GM23338 (cell line): Measurements from ENCODE around the gene PPIA. TPM values are rescaled to one million over a fixed set of nuclear protein-coding genes. Genes with fewer than 3 reads are reported as not detected.

ENCODE experiments used
- ATAC-seq: fragments of 200-7000 bp; cut with Tn5 transposase; 3 replicates; pipeline ENCODE4 v1.9.1; 2020
- DNase-seq: peaks from one replicate; pipeline ENCODE4 v3.0.0-alpha.2; 2015; ENCODE audit warnings: low spot score
- H2AFZ ChIP-seq: fragments of 200-600 bp; sonication (generic); 2 replicates; pipeline ENCODE4 v1.8.0; 2016; ENCODE audit warnings: antibody characterized with exemption, mild to moderate bottlenecking, moderate library complexity
- H3F3A ChIP-seq: fragments of 200-600 bp; sonication (generic); replicated peaks from 2 replicates; pipeline ENCODE4 v1.8.0; 2017; ENCODE audit warnings: antibody characterized with exemption, mixed run types, low read depth
- H3K27ac ChIP-seq: fragments of 200-600 bp; sonication (generic); 2 replicates; pipeline ENCODE4 v1.6.1; 2016; ENCODE audit warnings: low read depth
- H3K27me3 ChIP-seq: fragments of 200-600 bp; sonication (generic); 2 replicates; pipeline ENCODE4 v1.8.0; 2016; ENCODE audit warnings: mild to moderate bottlenecking, mixed run types, moderate library complexity; ENCODE audit not compliant: insufficient read depth
- H3K36me3 ChIP-seq: fragments of 200-600 bp; sonication (generic); 2 replicates; pipeline ENCODE4 v1.8.0; 2016; ENCODE audit warnings: mild to moderate bottlenecking; ENCODE audit not compliant: insufficient read depth
- H3K4me1 ChIP-seq: fragments of 200-600 bp; sonication (generic); 2 replicates; pipeline ENCODE4 v1.8.0; 2016; ENCODE audit warnings: mild to moderate bottlenecking, moderate library complexity; ENCODE audit not compliant: insufficient read depth
- H3K4me2 ChIP-seq: fragments of 200-600 bp; sonication (generic); 2 replicates; pipeline ENCODE4 v1.7.1; 2017; ENCODE audit warnings: mixed run types
- H3K4me3 ChIP-seq: fragments of 200-600 bp; sonication (generic); 2 replicates; pipeline ENCODE4 v1.6.1; 2016; ENCODE audit warnings: mixed run types
- H3K79me2 ChIP-seq: fragments of 200-600 bp; sonication (generic); replicated peaks from 2 replicates; pipeline ENCODE4 v1.8.0; 2017; ENCODE audit warnings: mild to moderate bottlenecking; ENCODE audit not compliant: insufficient read depth
- H3K9me2 ChIP-seq: fragments of 200-600 bp; sonication (generic); 2 replicates; pipeline ENCODE4 v1.8.0; 2017; ENCODE audit not compliant: insufficient read depth
- H4K20me1 ChIP-seq: fragments of 200-600 bp; sonication (generic); replicated peaks from 2 replicates; pipeline ENCODE4 v1.8.0; 2017; ENCODE audit warnings: mild to moderate bottlenecking; ENCODE audit not compliant: insufficient read depth
- H3K27ac Mint-ChIP-seq: 2 replicates; pipeline ENCODE4 v1.8.0; 2020; ENCODE audit warnings: inconsistent platforms, mild to moderate bottlenecking, moderate library complexity, mixed read lengths
- H3K27me3 Mint-ChIP-seq: 3 replicates; pipeline ENCODE4 v1.8.0; 2022; ENCODE audit warnings: low read depth, mild to moderate bottlenecking, moderate library complexity, mixed read lengths, inconsistent platforms; ENCODE audit not compliant: insufficient read depth, poor library complexity
- H3K36me3 Mint-ChIP-seq: 3 replicates; pipeline ENCODE4 v1.8.0; 2021; ENCODE audit warnings: low read depth, mild to moderate bottlenecking, inconsistent platforms, moderate library complexity, mixed read lengths
- H3K4me1 Mint-ChIP-seq: 3 replicates; pipeline ENCODE4 v1.8.0; 2020; ENCODE audit warnings: mild to moderate bottlenecking, inconsistent platforms, mixed read lengths
- H3K4me3 Mint-ChIP-seq: 3 replicates; pipeline ENCODE4 v1.8.0; 2021; ENCODE audit warnings: moderate library complexity, mild to moderate bottlenecking, inconsistent platforms, mixed read lengths
- H3K9me3 Mint-ChIP-seq: 3 replicates; pipeline ENCODE4 v1.8.0; 2020; ENCODE audit warnings: moderate library complexity, mild to moderate bottlenecking, inconsistent platforms, mixed read lengths
- CREB1 ChIP-seq: fragments of 250-450 bp; sonication (Bioruptor Pico); IDR thresholded peaks from 2 replicates; pipeline ENCODE4 v1.5.0; 2020; ENCODE audit warnings: low read depth, mild to moderate bottlenecking, moderate library complexity
- ETS1 ChIP-seq: IDR thresholded peaks from 2 replicates; pipeline ENCODE4 v1.6.1; 2016; ENCODE audit warnings: antibody characterized with exemption
- EZH2 ChIP-seq: fragments of 200-600 bp; sonication (generic); IDR thresholded peaks from one replicate; pipeline ENCODE4 v1.8.0; 2017; ENCODE audit warnings: antibody characterized with exemption, mild to moderate bottlenecking, low read depth; ENCODE audit not compliant: unreplicated experiment
- EZH2phosphoT487 ChIP-seq: fragments of 200-600 bp; sonication (generic); IDR thresholded peaks from one replicate; pipeline ENCODE4 v1.8.1; 2018; ENCODE audit warnings: antibody characterized with exemption; ENCODE audit not compliant: unreplicated experiment
- NANOG ChIP-seq: IDR thresholded peaks from 2 replicates; pipeline ENCODE4 v1.6.1; 2016; ENCODE audit warnings: antibody characterized with exemption, borderline replicate concordance
- POLR2AphosphoS5 ChIP-seq: IDR thresholded peaks from 2 replicates; pipeline ENCODE4 v1.6.1; 2016; ENCODE audit warnings: antibody characterized with exemption, low read depth
- STAT1 ChIP-seq: IDR thresholded peaks from one replicate; pipeline ENCODE4 v1.6.1; 2016; ENCODE audit warnings: antibody characterized with exemption; ENCODE audit not compliant: unreplicated experiment
- ZNF114 ChIP-seq: fragments of 250-450 bp; sonication (Bioruptor Pico); IDR thresholded peaks from 2 replicates; pipeline ENCODE4 v1.5.0; 2020; ENCODE audit warnings: mild to moderate bottlenecking, moderate library complexity
- ZNF331 ChIP-seq: fragments of 250-450 bp; sonication (Bioruptor Pico); IDR thresholded peaks from 2 replicates; pipeline ENCODE4 v1.5.0; 2020; ENCODE audit warnings: low read depth, mild to moderate bottlenecking, moderate library complexity
- polyA plus RNA-seq: library from polyadenylated mRNA; unstranded; fragments of >200 nt; fragmentation: Nextera tagmentation; extraction: Ambion mirVana; gene quantifications from 2 replicates; pipeline ENCODE4 v1.2.1, GENCODE V29; 2016
- total RNA-seq: library from RNA; depleted of rRNA; stranded (reverse); fragments of >200 nt; shearing (Covaris generic); gene quantifications from 2 replicates; pipeline ENCODE4 v1.2.3, GENCODE V29; 2014
- TF ChIP-seq, protein P1 (sequence below), 2 experiments: fragments of 200-600 bp in 1 of 2; sonication (generic) in 1 of 2; conservative IDR thresholded peaks; 2 replicates each; pipeline versions ENCODE4 v1.5.1 to v1.6.1; 2016 to 2017; ENCODE audit warnings: antibody characterized with exemption in 2 of 2, low read depth in 2 of 2, mild to moderate bottlenecking in 2 of 2, moderate library complexity in 1 of 2
- TF ChIP-seq, protein P2 (sequence below): IDR thresholded peaks from one replicate; pipeline ENCODE4 v1.6.1; 2018; ENCODE audit warnings: antibody characterized with exemption; ENCODE audit not compliant: unreplicated experiment

The PPIA gene
- total and polyA plus RNA-seq, 2 experiments from 2014 or later = 4,367 to 6,524 TPM

- TF ChIP-seq CREB1 (CRISPR knock-in tag) = peak; percentile 60
- TF ChIP-seq POLR2AphosphoS5 = peak; percentile 59
- 0 out of 2 replicates have a peak, but pooled peaks have one; percentile 17 for TF ChIP-seq ETS1
- no peak for TF ChIP-seq STAT1
- H3K79me2 ChIP-seq = peaks cover 42% of the 10 kb centered on the region
- no peaks in the 10 kb centered on the region; the same call in 1 of the 3 replicates for H3K9me3 Mint-ChIP-seq
- peaks cover 27% of the 10 kb centered on the region for H3K4me1 Mint-ChIP-seq
- H4K20me1 ChIP-seq = peaks cover 27% of the 10 kb centered on the region
- no peaks in the 10 kb centered on the region for H3K36me3 ChIP-seq
- H3K27me3 Mint-ChIP-seq = peaks cover 5% of the 10 kb centered on the region
- DNase-seq = peak; percentile 92
- H3K4me3 Mint-ChIP-seq = peak within 1 kb of the TSS; percentile 82
- peak within 1 kb of the TSS; percentile 55; the same call in 1 of the 2 replicates for H3K27ac ChIP-seq
- H3K4me2 ChIP-seq = peak within 1 kb of the TSS; percentile 94
- 0 out of 2 replicates have a peak within 1 kb of the TSS, but pooled peaks have one; percentile 0 for H3K27ac Mint-ChIP-seq
- H3K27me3 ChIP-seq = no peaks in the 10 kb centered on the region
- no peaks in the 10 kb centered on the region for H3F3A ChIP-seq
- H3K4me3 ChIP-seq = peak within 1 kb of the TSS; percentile 92
- peaks cover 11% of the 10 kb centered on the region for H3K4me1 ChIP-seq
- 0 out of 2 replicates have a peak within 1 kb of the TSS, but pooled peaks have one; percentile 52 for H2AFZ ChIP-seq
- peaks cover 14% of the 10 kb centered on the region for H3K36me3 Mint-ChIP-seq
- H3K9me2 ChIP-seq = no peaks in the 10 kb centered on the region
- peak; percentile 77 for ATAC-seq
Observed at GRCh38 chr7:44748045-44748947, 48.2 kb upstream of the PPIA start, which contains the start of gene ZMIZ2. ZMIZ2 (plus strand) TSS chr7:44748847; CDS start chr7:44756250, 7,403 bp downstream.

DNA sequence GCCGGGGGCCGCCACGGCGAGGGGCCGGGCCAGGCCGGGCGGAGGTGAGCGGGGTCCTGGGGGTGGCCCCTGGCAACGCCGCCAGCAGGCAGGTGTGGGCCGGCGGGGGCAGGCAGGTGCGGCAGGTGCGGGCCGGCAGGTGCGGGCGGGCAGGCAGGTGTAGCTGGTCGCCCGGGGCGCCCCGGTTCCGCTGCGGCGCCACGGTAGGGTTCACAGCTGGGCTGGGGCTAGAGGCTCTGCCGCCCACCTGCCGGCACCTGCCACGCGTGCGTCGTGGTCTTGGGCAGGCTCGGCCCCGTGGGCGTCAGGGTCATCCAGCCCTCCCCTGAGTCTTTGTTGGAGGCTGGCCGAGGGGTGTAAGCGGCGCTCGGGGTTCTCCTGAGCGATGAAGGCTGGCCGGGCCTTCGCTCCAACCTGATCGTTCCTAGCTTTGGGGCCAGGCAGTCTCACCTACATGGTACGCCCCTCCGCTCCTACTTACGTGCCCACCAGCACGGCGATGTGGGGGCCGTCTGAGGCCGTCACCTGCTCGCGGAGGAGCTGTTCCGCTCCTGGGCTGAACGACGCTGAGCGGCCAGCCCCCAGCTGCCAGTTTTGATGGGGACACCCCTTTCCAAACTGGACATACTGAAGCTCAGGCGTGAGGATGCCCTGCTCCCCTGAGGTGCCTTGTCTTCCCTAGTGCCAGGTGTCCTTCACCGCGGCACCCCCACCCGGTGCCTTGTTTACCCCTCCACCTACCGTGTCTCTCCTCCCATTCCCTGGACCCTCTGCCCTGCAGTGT lies 47.3 kb upstream of the PPIA start:
- Histone ChIP-seq H3K27ac (no peak overlapping the region), H3F3A (no peaks in the 10 kb centered on the region), H3K4me3 (peak overlapping the region; percentile 92), H2AFZ (no peak overlapping the region), H3K27me3 (no peaks in the 10 kb centered on the region), H3K9me2 (no peaks in the 10 kb centered on the region), H3K79me2 (peaks cover 50% of the 10 kb centered on the region), H3K4me2 (peak overlapping the region; percentile 94), H3K4me1 (peaks cover 11% of the 10 kb centered on the region), H4K20me1 (peaks cover 28% of the 10 kb centered on the region), H3K36me3 (no peaks in the 10 kb centered on the region)
- DNase-seq = peak; percentile 36
- Mint-ChIP-seq H3K36me3 (peaks cover 14% of the 10 kb centered on the region), H3K27me3 (peaks cover 5% of the 10 kb centered on the region), H3K4me3 (peak overlapping the region; percentile 82), H3K9me3 (no peaks in the 10 kb centered on the region; the same call in 1 of the 3 replicates), H3K27ac (no peak overlapping the region), H3K4me1 (peaks cover 29% of the 10 kb centered on the region)
- peak; percentile 38 for ATAC-seq
- TF ChIP-seq POLR2AphosphoS5 = no peak
- TF ChIP-seq, protein P1, sequence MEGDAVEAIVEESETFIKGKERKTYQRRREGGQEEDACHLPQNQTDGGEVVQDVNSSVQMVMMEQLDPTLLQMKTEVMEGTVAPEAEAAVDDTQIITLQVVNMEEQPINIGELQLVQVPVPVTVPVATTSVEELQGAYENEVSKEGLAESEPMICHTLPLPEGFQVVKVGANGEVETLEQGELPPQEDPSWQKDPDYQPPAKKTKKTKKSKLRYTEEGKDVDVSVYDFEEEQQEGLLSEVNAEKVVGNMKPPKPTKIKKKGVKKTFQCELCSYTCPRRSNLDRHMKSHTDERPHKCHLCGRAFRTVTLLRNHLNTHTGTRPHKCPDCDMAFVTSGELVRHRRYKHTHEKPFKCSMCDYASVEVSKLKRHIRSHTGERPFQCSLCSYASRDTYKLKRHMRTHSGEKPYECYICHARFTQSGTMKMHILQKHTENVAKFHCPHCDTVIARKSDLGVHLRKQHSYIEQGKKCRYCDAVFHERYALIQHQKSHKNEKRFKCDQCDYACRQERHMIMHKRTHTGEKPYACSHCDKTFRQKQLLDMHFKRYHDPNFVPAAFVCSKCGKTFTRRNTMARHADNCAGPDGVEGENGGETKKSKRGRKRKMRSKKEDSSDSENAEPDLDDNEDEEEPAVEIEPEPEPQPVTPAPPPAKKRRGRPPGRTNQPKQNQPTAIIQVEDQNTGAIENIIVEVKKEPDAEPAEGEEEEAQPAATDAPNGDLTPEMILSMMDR (conservative IDR thresholded peaks at IDR 0.05; ENCODE audit: low read depth in 2 of 2) = no peak
- no peak for TF ChIP-seq EZH2
- TF ChIP-seq EZH2phosphoT487 = no peak
- no peak for TF ChIP-seq CREB1 (CRISPR knock-in tag)
- TF ChIP-seq NANOG = no peak
- TF ChIP-seq, protein P2, sequence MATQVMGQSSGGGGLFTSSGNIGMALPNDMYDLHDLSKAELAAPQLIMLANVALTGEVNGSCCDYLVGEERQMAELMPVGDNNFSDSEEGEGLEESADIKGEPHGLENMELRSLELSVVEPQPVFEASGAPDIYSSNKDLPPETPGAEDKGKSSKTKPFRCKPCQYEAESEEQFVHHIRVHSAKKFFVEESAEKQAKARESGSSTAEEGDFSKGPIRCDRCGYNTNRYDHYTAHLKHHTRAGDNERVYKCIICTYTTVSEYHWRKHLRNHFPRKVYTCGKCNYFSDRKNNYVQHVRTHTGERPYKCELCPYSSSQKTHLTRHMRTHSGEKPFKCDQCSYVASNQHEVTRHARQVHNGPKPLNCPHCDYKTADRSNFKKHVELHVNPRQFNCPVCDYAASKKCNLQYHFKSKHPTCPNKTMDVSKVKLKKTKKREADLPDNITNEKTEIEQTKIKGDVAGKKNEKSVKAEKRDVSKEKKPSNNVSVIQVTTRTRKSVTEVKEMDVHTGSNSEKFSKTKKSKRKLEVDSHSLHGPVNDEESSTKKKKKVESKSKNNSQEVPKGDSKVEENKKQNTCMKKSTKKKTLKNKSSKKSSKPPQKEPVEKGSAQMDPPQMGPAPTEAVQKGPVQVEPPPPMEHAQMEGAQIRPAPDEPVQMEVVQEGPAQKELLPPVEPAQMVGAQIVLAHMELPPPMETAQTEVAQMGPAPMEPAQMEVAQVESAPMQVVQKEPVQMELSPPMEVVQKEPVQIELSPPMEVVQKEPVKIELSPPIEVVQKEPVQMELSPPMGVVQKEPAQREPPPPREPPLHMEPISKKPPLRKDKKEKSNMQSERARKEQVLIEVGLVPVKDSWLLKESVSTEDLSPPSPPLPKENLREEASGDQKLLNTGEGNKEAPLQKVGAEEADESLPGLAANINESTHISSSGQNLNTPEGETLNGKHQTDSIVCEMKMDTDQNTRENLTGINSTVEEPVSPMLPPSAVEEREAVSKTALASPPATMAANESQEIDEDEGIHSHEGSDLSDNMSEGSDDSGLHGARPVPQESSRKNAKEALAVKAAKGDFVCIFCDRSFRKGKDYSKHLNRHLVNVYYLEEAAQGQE = no peak
- no peak for TF ChIP-seq ZNF114 (CRISPR knock-in tag)
- TF ChIP-seq STAT1 = no peak
- no peak for TF ChIP-seq ZNF331 (CRISPR knock-in tag)
